NCI-H748 (cell line): ENCODE data around the gene YAF2.
A peak's percentile ranks its signal among the peaks of the same experiment; 100 is the strongest.
"Not testable (repeated sequence)": the region's sequence is repeated elsewhere in the genome, so short reads cannot be mapped to it uniquely, and the experiment has no call there.

ENCODE experiments used
- DNase-seq: peaks from one replicate; lab custom pipeline; 2025; ENCODE audit not compliant: unreplicated experiment; lab: John Stamatoyannopoulos, UW

YAF2 gene

DNA sequence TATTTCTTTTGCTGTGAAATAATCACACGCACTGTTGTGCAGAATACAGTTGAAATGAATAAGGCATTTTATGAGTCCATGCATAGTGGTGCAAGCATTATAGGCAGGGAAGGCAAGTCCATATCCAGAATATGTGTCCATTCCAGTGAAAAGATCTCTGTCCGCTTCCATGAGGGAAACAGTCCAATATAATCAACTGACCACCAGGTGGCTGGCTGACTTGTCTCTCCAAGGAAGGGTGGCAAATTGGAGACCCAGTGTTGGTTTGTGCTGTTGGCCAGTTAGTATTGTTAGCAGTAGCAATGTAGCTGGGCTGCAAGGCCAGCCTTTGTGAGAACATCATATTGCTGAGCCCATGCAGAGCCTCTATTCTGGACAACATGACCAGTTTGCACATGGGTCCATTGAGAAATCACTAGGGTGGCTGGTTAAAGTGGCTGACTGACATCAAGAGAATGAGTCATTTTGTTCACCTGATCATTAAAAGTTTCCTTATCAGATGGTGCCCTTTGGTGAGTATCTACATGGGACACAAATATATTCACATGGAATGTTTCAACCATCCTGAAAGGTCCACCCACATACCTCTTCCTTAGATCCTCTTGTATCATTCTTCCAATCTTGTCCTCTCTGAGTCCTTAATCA is 17.3 kb upstream of the YAF2 start:
- DNase-seq: no peak

GRCh38 chr12:42252645-42253044 is 14.6 kb upstream of the YAF2 start:
- DNase-seq: not testable (repeated sequence)

- not testable (repeated sequence) for DNase-seq
Measured at GRCh38 chr12:42249033-42249432, 11.0 kb upstream of the YAF2 start.

DNA sequence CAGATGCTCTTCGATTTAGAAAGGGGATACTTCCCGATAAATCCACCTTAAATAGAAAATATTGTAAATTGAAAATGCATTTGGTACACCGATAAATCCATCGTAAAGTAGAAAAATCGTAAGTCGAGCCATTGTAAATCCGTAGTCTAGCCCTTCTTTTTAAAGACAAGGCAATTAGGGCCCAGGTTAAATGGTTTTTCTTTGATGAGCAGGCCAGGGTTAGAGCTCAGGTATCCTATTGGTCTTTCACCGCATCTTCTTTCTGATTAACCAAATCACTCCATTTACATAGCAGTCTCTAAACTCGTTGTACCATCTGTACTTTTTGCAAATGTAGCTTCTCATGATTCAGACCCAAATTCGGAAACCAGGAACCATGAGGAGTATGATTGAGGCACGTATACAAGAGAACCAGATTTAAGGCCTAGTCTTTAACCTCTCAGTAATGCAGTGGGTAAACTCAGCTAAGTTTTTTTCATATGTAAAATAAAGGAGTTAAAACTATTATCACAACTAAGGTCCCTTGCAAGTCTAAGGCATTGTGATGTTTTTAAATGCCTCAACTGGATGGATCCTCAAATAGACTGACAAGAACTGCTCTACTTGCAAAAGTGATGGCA is 2.2 kb upstream of the YAF2 start:
- no peak for DNase-seq

DNA sequence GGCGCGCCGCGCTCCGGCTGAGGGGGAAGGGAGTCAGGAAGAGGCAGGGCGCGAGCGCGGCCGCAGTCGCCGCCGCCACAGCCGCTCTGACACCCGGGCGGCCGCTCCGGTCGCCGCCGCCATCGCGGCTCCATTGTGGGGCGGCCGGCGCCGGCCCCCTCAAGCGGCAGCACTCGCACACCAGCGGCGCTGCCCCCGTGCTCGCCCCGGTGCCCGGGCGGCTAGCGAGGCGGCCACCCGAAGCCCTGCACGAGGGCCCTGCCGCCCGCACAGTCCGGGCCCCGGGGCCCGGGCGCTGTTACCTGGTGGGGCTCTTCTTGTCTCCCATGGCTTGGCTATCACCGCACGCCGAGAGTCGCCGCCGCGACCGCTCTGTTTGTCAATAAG is 202 bp downstream of the YAF2 start:
- DNase-seq: no peak

GRCh38 chr12:42237052-42237852 is 796 bp downstream of the YAF2 start:
- peak; percentile 90 for DNase-seq

GRCh38 chr12:42236017-42236416 is 2.0 kb downstream of the YAF2 start:
- DNase-seq: no peak

- no peak for DNase-seq
Measured at GRCh38 chr12:42235426-42235825, 2.6 kb downstream of the YAF2 start.

DNA sequence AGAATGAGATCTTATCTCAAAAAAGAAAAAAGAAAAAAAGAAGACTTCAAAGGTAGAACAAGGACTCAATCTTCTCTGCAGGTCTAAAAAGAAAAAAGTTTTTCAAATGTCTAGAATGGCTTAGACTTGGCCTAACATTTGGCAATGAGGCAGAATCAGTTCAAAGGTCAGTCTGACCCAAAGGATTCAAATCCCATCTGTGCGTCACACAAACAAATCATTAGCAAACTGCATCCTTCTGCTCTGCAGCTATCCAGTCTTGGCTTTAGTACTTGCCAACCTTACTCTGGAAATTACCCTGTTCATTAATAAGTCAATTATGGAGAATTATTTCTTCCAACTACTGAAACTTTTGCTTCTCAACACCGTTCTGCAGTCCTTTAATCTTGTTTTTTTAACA is 3.1 kb downstream of the YAF2 start:
- no peak for DNase-seq

DNA sequence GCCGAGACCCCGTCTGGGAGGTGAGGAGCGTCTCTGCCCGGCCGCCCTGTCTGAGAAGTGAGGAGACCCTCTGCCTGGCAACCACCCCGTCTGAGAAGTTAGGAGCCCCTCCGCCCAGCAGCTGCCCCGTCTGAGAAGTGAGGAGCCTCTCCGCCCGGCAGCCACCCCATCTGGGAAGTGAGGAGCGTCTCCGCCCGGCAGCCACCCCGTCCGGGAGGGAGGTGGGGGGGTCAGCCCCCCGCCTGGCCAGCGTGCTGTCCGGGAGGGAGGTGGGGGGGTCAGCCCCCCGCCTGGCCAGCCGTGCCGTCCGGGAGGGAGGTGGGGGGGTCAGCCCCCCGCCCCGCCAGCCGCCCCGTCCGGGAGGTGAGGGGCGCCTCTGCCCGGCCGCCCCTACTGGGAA is 10.5 kb downstream of the YAF2 start:
- not testable (repeated sequence) for DNase-seq

DNA sequence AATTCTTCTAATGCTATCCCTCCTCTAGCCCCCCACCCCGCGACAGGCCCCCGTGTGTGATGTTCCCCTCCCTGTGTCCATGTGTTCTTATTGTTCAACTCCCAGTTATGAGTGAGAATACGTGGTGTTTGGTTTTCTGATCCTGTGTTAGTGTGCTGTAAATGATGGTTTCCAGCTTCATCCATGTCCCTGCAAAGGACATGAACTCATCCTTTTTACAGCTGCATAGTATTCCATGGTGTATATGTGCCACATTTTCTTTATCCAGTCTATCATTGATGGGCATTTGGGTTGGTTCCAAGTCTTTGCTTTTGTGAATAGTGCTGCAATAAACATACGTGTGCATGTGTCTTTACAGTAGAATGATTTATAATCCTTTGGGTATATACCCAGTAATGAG is 13.5 kb downstream of the YAF2 start:
- DNase-seq: not testable (repeated sequence)

DNA sequence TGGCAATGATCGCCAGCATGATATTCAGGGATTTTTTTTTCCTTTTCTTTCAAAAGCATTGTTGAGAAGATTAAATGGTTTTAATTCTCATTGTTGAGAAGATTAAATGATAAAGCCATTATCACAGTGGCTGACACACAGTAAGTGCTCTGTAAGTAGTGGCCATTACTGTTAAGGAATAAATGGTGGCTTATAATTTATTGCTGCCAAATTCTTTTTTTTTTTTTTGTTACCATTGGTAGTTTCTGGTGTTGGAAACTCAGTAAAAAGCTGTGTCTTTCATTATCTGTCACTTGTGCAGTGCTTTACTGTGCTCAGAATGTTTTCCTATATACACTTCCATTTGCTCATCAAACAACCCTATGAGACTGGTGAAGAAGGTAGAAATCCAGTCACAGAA is 15.3 kb downstream of the YAF2 start:
- DNase-seq: no peak

- no peak for DNase-seq
Measured at GRCh38 chr12:42221726-42222125, 16.3 kb downstream of the YAF2 start.

DNA sequence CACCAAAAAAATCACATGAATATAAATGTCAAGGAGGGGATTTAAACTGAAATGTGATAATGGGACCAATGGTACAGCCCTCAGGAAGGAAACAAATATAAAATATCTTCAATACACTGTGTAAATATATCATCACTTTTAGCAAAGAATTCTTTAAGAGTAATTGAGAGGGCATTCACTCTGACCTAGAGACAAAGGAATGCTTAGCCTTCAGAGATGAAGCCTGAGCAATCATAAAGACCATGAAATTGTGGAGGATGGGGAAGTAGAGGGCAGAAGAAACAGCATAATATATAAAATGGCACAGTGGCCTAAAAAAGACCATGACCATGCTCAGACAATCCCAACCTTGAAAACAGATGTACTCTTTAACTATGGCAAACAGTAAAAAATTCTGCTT is 20.4 kb downstream of the YAF2 start:
- DNase-seq: no peak

GRCh38 chr12:42216737-42217136 is 21.3 kb downstream of the YAF2 start:
- DNase-seq: no peak

- not testable (repeated sequence) for DNase-seq
Measured at GRCh38 chr12:42215759-42216158, 22.3 kb downstream of the YAF2 start.

DNA sequence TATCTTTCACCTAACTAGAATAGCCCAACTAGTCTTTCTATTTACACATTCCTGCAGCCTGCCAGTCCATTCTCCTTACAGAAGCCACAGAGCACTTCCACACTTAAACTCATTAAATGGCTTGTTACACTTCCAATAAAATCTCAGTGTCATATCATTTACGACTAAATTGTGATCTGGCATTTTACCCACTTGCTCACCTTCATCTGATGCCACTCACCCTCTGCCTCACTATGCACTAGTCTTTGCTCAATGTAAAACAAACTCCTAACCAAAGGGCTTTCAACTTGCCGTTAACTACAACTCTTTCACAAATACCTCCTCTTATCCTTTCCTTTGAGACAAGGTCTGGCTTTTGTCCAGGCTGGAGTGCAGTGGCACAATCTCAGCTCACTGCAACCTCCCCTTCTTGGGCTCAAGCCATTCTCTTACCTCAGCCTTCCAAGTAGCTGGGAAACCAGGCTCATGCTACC is 24.1 kb downstream of the YAF2 start:
- no peak for DNase-seq

DNA sequence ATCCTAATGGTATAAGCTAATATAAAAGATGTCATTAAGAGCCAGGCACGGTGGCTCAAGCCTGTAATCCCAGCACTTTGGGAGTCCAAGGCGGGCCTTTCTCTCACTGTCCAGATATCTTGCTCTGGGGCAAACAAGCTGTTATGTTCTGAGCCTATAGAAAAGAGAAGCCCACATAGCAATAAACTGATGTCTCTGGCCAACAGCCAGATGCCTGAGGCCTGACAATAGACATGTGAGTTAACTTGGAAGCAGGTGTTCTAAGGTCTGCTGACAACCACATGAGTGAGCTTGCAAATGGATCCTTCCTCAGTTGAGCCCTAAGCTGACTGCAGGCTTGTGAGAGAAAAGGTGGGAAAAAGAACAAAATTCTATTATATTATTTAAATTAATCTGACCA is 25.0 kb downstream of the YAF2 start:
- peak; percentile 87 for DNase-seq

DNA sequence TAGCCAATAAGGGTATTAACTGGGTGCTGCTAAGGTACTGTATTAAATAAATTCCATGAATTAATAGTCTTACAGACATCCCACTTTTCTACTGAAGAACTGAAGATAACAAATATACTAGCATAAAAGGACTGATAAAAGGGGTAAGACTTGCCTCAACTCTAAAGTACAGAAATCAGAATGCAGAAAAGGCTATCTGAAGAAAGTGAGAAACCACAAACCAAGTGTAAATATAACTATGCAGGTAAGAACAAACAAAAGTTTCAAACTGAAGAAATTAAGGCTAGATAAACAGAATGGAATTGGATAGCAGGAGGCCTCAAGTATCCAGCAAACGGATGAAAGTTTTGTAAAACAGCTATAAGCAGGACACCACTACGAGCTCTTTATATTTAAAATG is 29.5 kb downstream of the YAF2 start:
- no peak for DNase-seq

DNA sequence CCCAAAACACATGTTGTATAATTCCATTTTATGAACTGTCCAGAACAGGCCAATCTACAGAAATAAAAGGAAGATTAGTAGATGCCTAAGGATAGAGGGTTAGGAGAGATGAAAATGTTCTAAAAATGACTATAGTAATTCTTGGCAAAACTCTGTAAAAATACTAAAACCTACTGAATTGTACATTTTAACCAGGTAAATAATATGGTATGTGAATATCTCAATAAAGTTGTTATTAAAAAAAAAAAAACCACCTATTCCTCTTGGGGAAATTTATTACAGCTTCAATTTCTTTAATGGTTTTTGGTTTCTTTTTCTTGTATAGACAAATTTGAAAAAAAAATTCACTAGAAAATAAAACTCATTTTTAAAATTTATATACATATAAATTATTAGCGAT is 33.2 kb downstream of the YAF2 start:
- DNase-seq: no peak

- DNase-seq: no peak
Measured at GRCh38 chr12:42204362-42204761, 33.7 kb downstream of the YAF2 start.

DNA sequence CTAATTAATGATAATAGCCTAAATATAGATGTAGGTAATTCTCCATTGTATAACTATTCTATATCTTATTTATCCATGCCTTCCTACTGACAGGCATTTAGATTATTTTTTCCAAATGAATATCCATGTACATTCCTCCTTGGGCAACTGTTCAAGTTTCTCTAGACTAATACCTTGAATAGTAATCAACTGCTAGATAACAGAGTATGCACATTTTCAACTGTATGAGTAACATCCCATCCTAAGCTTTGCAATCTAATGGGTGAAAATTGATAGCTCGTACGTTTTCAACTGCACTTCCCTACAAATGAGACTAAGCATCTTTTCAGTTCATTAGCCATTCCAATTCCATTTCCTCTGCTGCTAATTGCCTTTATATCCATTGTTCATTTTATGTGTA is 37.0 kb downstream of the YAF2 start:
- no peak for DNase-seq
